Stomach (tissue), 9 donors: ENCODE measurements around the gene PKD1. TPM values are rescaled to one million over a fixed set of nuclear protein-coding genes. Genes with fewer than 3 reads are reported as not detected.
A peak's percentile ranks its signal among the peaks of the same experiment; 100 is the strongest.

Source experiments
- DNase-seq, 2 donors: peaks; one replicate each; pipeline versions ENCODE4 v3.0.0 to v3.0.0-alpha.2; 2013 to 2019
- H3K27ac ChIP-seq, 5 donors: fragments of 200-600 bp in 4 of 5; sonication (generic) in 4 of 5; one replicate each; pipeline ENCODE4 v1.5.1; 2013 to 2019; ENCODE audit warnings: mild to moderate bottlenecking in 1 of 5, moderate library complexity in 1 of 5
- H3K27me3 ChIP-seq, 3 donors: fragments of 200-600 bp; sonication (generic); one replicate each; pipeline ENCODE4 v1.5.1; 2017 to 2019; ENCODE audit warnings: mixed run types in 1 of 3
- H3K36me3 ChIP-seq, 4 donors: fragments of 200-600 bp; sonication (generic); 1 replicate in 3 of 4; 2 replicates in 1 of 4; pipeline ENCODE4 v1.5.1; 2016 to 2019
- H3K4me1 ChIP-seq, 4 donors: fragments of 200-600 bp; sonication (generic); one replicate each; pipeline ENCODE4 v1.5.1; 2016 to 2019
- H3K4me3 ChIP-seq, 4 donors: fragments of 200-600 bp; sonication (generic) in 3 of 4; one replicate each; pipeline ENCODE4 v1.5.1; 2016 to 2019; ENCODE audit warnings: mild to moderate bottlenecking in 1 of 4
- H3K9me3 ChIP-seq, 4 donors: fragments of 200-600 bp; sonication (generic); one replicate each; pipeline ENCODE4 v1.5.1; 2016 to 2019
- CTCF ChIP-seq, 7 experiments: fragments of 450-650 bp in 4 of 7; fragments of 200-600 bp in 3 of 7; sonication (generic) in 3 of 7; IDR thresholded peaks; one replicate each; pipeline ENCODE4 v1.5.1; 2016 to 2019; ENCODE audit warnings: antibody characterized with exemption in 7 of 7, control low read depth in 2 of 7, mild to moderate bottlenecking in 1 of 7
- EP300 ChIP-seq: sonication (generic); formaldehyde crosslinking; IDR thresholded peaks from one replicate; pipeline ENCODE4 v1.6.1; 2017; ENCODE audit warnings: antibody characterized with exemption
- POLR2A ChIP-seq, 4 donors: fragments of 450-650 bp; IDR thresholded peaks; one replicate each; pipeline ENCODE4 v1.6.1; 2016; ENCODE audit warnings: antibody characterized with exemption in 4 of 4, control low read depth in 2 of 4, mild to moderate bottlenecking in 1 of 4, moderate library complexity in 1 of 4
- POLR2AphosphoS5 ChIP-seq, 3 donors: sonication (generic); formaldehyde crosslinking; IDR thresholded peaks; one replicate each; pipeline ENCODE4 v1.6.1; 2016; ENCODE audit warnings: antibody characterized with exemption in 3 of 3
- WGBS, 5 donors: extraction: QIAGEN DNeasy Blood & Tissue Kit in 3 of 5; methylation state at CpG; one replicate each; pipeline versions ENCODE4 v1.1.5 to v1.1.7; 2013 to 2018; 5-methylcytosine and 5-hydroxymethylcytosine counted together
- intact Hi-C: fragments of 100-400 bp; cut with DNase I; formaldehyde crosslinking; loops from one replicate; pipeline ENCODE4 v1.15.1; 2023; ENCODE audit warnings: low total_unique reads
- polyA plus RNA-seq, 3 donors: library from polyadenylated mRNA; stranded (reverse); fragments of 200-250 nt; gene quantifications; one replicate each; pipeline ENCODE4 v1.2.3, GENCODE V29; 2013
- total RNA-seq, 5 donors: library from RNA; depleted of rRNA; stranded (reverse); fragments of >200 nt; gene quantifications; one replicate each; pipeline versions ENCODE4 v1.1.0 to v1.2.3, GENCODE V29; 2014 to 2016
- donor health status: healthy with polysubstance abuse.
- donor health status: Bipolar disorder and iron deficiency.
- donor health status: healthy.

PKD1 gene
- total and polyA plus RNA-seq, 8 donors, result 10.4 to 776 (median 90.7) TPM

GRCh38 chr16:2054543-2055245, 81.0 kb downstream of the PKD1 start:
- Histone ChIP-seq H3K27ac (peak overlapping the region; percentile 42 to 77 (median 63)), H3K4me1 (peaks cover 5 to 12% (median 10%) of the 10 kb centered on the region in 4 donors), H3K9me3 (no peaks in the 10 kb centered on the region), H3K27me3 (no peaks in the 10 kb centered on the region), H3K4me3 (no peak overlapping the region), H3K36me3 (peaks cover 38 to 95% (median 92%) of the 10 kb centered on the region in 4 donors)
- TF ChIP-seq CTCF (IDR thresholded peaks at IDR 0.05) (no peak), POLR2AphosphoS5 (IDR thresholded peaks at IDR 0.05) (peak in 2 of 3 donors; percentile 33 to 52), POLR2A (IDR thresholded peaks at IDR 0.05) (no peak)
- DNase-seq, result peak; percentile 71 to 93
- intact Hi-C loops, result no loop called here
- 43 to 65% (median 45%) methylated on average over 19 to 29 of the region's 29 CpGs for WGBS, 5 donors

GRCh38 chr16:2053897-2054296, 81.8 kb downstream of the PKD1 start:
- intact Hi-C loops, result no loop called here
- Histone ChIP-seq H3K27me3 (no peaks in the 10 kb centered on the region), H3K4me1 (peaks cover 9 to 16% (median 15%) of the 10 kb centered on the region in 4 donors), H3K27ac (peak overlapping the region in 2 of 5 donors; percentile 63 to 73), H3K36me3 (peaks cover 38 to 87% (median 85%) of the 10 kb centered on the region in 4 donors), H3K9me3 (no peaks in the 10 kb centered on the region), H3K4me3 (no peak overlapping the region)
- TF ChIP-seq POLR2A (IDR thresholded peaks at IDR 0.05) (no peak), POLR2AphosphoS5 (IDR thresholded peaks at IDR 0.05) (no peak), EP300 (no peak), CTCF (IDR thresholded peaks at IDR 0.05) (no peak)
- WGBS, 5 donors, result 94 to 97% (median 96%) methylated on average over 10 to 17 of the region's 17 CpGs
- DNase-seq, result no peak

- no peak overlapping the region for H3K27ac ChIP-seq
- TF ChIP-seq POLR2A (IDR thresholded peaks at IDR 0.05), result no peak
- no peak for TF ChIP-seq EP300
- TF ChIP-seq POLR2AphosphoS5 (IDR thresholded peaks at IDR 0.05), result no peak
- no peak for TF ChIP-seq CTCF (IDR thresholded peaks at IDR 0.05)
- peaks cover 38 to 80% (median 78%) of the 10 kb centered on the region in 4 donors for H3K36me3 ChIP-seq
- 93 to 97% (median 96%) methylated on average over 21 of the region's 21 CpGs; no CpG with 5 or more reads in 1 of the 5 donors for WGBS, 5 donors
- no peak overlapping the region for H3K4me3 ChIP-seq
- no peaks in the 10 kb centered on the region for H3K9me3 ChIP-seq
- no peaks in the 10 kb centered on the region for H3K27me3 ChIP-seq
- peaks cover 16 to 23% (median 21%) of the 10 kb centered on the region in 4 donors for H3K4me1 ChIP-seq
- DNase-seq, result no peak
- intact Hi-C loops, result no loop called here
These were observed 82.5 kb downstream of the PKD1 start for GRCh38 chr16:2053211-2053610.

- H3K27me3 ChIP-seq, result no peaks in the 10 kb centered on the region
- peaks cover 31 to 58% (median 50%) of the 10 kb centered on the region in 4 donors for H3K4me1 ChIP-seq
- peak overlapping the region; percentile 80 to 89 (median 81) for H3K27ac ChIP-seq
- intact Hi-C loops, result no loop called here
- WGBS, 5 donors, result 0 to 3% (median 1%) methylated on average over 12 to 30 of the region's 30 CpGs
- peak overlapping the region; percentile 77 to 99 (median 98) for H3K4me3 ChIP-seq
- DNase-seq, result no peak
- TF ChIP-seq POLR2A (IDR thresholded peaks at IDR 0.05), result no peak
- TF ChIP-seq POLR2AphosphoS5 (IDR thresholded peaks at IDR 0.05), result no peak
- TF ChIP-seq CTCF (IDR thresholded peaks at IDR 0.05), result no peak
- TF ChIP-seq EP300, result no peak
- no peaks in the 10 kb centered on the region for H3K9me3 ChIP-seq
- H3K36me3 ChIP-seq, result peaks cover 16 to 44% (median 34%) of the 10 kb centered on the region in 4 donors
These were observed 87.6 kb downstream of the PKD1 start for GRCh38 chr16:2048116-2048543.
